ENCODE data around the gene NEU4. TPM values are rescaled to one million over a fixed set of nuclear protein-coding genes. Genes with fewer than 3 reads are reported as not detected.
"Not testable (repeated sequence)": the region's sequence is repeated elsewhere in the genome, so short reads cannot be mapped to it uniquely, and the experiment has no call there.

The NEU4 gene
- total RNA-seq (2012; rRNA removed) = not detected in 2 replicates

GRCh38 chr2:241808721-241809382, at the start of gene NEU4:
NEU4 (plus strand) TSS chr2:241809193; CDS start chr2:241814485, 5,292 bp downstream.
- Histone ChIP-seq H3K4me2 (ENCODE audit: low read length) (no peak within 1 kb of the TSS), H3K4me3 (ENCODE audit: low read length) (no peak within 1 kb of the TSS), H3K27me3 (ENCODE audit: control insufficient read depth, insufficient read depth, low read length) (peaks cover 48% of the 10 kb centered on the region), H3K9ac (ENCODE audit: low read depth, low read length) (no peak within 1 kb of the TSS), H3K9me3 (replicated peaks; ENCODE audit: low read length) (no peaks in the 10 kb centered on the region), H3K4me1 (ENCODE audit: control insufficient read depth, insufficient read depth, low read length) (peaks cover 12% of the 10 kb centered on the region), H3K36me3 (ENCODE audit: insufficient read depth, low read length) (no peaks in the 10 kb centered on the region)

DNA sequence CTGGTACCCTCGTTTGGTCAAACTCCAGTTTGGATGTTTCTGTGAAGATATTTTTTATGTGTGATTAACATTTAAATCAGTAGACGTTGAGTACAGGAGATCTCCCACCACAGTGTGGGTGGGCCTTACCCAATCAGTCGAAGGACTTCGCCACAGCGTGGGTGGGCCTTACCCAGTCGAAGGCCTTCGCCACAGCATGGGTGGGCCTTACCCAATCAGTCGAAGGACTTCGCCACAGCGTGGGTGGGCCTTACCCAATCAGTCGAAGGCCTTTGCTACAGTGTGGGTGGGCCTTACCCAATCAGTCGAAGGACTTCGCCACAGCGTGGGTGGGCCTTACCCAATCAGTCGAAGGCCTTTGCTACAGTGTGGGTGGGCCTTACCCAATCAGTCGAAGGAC, 49.1 kb upstream of the NEU4 start:
- peaks cover 32% of the 10 kb centered on the region for H3K36me3 ChIP-seq (ENCODE audit: insufficient read depth, low read length)
- H3K4me1 ChIP-seq (ENCODE audit: control insufficient read depth, insufficient read depth, low read length); H3K27me3 ChIP-seq (ENCODE audit: control insufficient read depth, insufficient read depth, low read length); H3K4me3 ChIP-seq (ENCODE audit: low read length); H3K4me2 ChIP-seq (ENCODE audit: low read length); H3K9me3 ChIP-seq (replicated peaks; ENCODE audit: low read length); H3K9ac ChIP-seq (ENCODE audit: low read depth, low read length): not testable (repeated sequence)

DNA sequence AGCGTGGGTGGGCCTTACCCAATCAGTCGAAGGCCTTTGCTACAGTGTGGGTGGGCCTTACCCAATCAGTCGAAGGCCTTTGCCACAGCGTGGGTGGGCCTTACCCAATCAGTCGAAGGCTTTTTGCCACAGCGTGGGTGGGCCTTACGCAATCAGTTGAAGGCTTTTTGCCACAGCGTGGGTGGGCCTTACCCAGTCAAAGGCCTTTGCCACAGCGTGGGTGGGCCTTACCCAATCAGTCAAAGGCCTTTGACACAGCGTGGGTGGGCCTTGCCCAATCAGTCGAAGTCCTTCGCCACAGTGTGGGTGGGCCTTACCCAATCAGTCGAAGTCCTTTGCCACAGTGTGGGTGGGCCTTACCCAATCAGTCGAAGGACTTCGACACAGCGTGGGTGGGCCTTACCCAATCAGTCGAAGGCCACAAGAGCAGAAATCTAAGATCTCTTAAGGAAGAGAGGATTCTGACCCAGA, 48.7 kb upstream of the NEU4 start:
- Histone ChIP-seq H3K27me3 (ENCODE audit: control insufficient read depth, insufficient read depth, low read length) (no peaks in the 10 kb centered on the region), H3K9ac (ENCODE audit: low read depth, low read length) (no peak overlapping the region), H3K4me2 (ENCODE audit: low read length) (no peak overlapping the region), H3K4me1 (ENCODE audit: control insufficient read depth, insufficient read depth, low read length) (no peaks in the 10 kb centered on the region), H3K4me3 (ENCODE audit: low read length) (no peak overlapping the region), H3K36me3 (ENCODE audit: insufficient read depth, low read length) (peaks cover 29% of the 10 kb centered on the region), H3K9me3 (replicated peaks; ENCODE audit: low read length) (no peaks in the 10 kb centered on the region)

- no peak overlapping the region for H3K4me3 ChIP-seq (ENCODE audit: low read length)
- no peaks in the 10 kb centered on the region for H3K4me1 ChIP-seq (ENCODE audit: control insufficient read depth, insufficient read depth, low read length)
- peaks cover 21% of the 10 kb centered on the region for H3K36me3 ChIP-seq (ENCODE audit: insufficient read depth, low read length)
- no peaks in the 10 kb centered on the region for H3K27me3 ChIP-seq (ENCODE audit: control insufficient read depth, insufficient read depth, low read length)
- no peaks in the 10 kb centered on the region for H3K9me3 ChIP-seq (replicated peaks; ENCODE audit: low read length)
- no peak overlapping the region for H3K4me2 ChIP-seq (ENCODE audit: low read length)
- H3K9ac ChIP-seq (ENCODE audit: low read depth, low read length) = no peak overlapping the region
Observed at GRCh38 chr2:241762321-241762932, 46.6 kb upstream of the NEU4 start.

GRCh38 chr2:241762933-241763369, 46.0 kb upstream of the NEU4 start:
- Histone ChIP-seq H3K9me3 (replicated peaks; ENCODE audit: low read length) (no peaks in the 10 kb centered on the region), H3K9ac (ENCODE audit: low read depth, low read length) (no peak overlapping the region), H3K4me3 (ENCODE audit: low read length) (no peak overlapping the region), H3K4me2 (ENCODE audit: low read length) (no peak overlapping the region), H3K4me1 (ENCODE audit: control insufficient read depth, insufficient read depth, low read length) (no peaks in the 10 kb centered on the region), H3K27me3 (ENCODE audit: control insufficient read depth, insufficient read depth, low read length) (no peaks in the 10 kb centered on the region), H3K36me3 (ENCODE audit: insufficient read depth, low read length) (peaks cover 21% of the 10 kb centered on the region)

- no peaks in the 10 kb centered on the region for H3K27me3 ChIP-seq (ENCODE audit: control insufficient read depth, insufficient read depth, low read length)
- no peak overlapping the region for H3K9ac ChIP-seq (ENCODE audit: low read depth, low read length)
- H3K4me1 ChIP-seq (ENCODE audit: control insufficient read depth, insufficient read depth, low read length) = no peaks in the 10 kb centered on the region
- no peak overlapping the region for H3K4me3 ChIP-seq (ENCODE audit: low read length)
- no peaks in the 10 kb centered on the region for H3K9me3 ChIP-seq (replicated peaks; ENCODE audit: low read length)
- peaks cover 21% of the 10 kb centered on the region for H3K36me3 ChIP-seq (ENCODE audit: insufficient read depth, low read length)
- H3K4me2 ChIP-seq (ENCODE audit: low read length) = no peak overlapping the region
Observed at GRCh38 chr2:241763551-241764274, 45.3 kb upstream of the NEU4 start.

DNA sequence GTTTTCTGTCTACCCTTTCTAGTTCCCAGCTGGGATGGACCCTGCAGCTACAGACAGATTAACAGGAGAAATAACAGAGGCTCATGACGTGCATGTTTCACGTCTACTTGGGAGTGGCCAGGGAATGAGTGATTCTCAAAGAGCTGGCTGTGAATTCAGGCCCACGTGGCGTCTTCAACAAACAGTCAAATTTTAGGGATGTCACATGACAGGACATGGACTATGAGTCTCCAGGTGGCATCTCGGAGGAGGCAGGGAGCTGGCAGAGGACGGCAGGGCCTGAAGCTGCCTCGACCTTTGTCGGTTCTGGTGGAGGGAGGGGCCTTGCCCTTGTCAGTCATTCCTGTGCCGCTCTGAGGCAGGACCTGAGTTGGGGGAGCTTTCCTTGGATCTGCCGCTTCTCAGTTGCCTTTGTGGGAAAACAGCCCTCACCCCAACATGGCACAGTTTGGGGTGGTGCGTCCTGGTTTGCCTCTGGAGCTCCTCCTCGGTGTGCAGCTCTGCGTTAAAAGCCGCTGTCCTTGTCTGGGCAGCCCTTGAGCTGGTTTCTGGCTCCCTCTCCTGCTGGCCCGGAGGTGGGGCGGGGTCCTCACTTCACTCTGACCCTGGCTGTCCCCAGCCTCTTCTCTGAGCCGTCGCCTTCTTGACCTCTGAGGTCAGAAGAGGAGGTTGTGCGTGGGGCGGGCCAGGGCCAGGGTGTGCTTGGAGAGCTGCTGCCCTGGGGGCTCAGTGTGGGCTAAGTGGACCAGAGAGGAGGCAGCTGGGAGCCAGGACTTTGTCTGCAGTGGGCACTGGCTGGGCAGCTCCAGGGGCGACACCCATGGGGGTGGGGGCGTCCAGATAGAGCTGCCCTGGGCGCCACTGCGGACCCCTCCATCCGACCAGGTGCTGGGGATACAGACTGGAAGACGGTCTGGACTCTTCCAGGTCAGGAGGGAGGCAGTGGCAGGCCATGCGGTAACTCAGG, 44.4 kb upstream of the NEU4 start:
- Histone ChIP-seq H3K9me3 (replicated peaks; ENCODE audit: low read length) (no peaks in the 10 kb centered on the region), H3K4me3 (ENCODE audit: low read length) (no peak overlapping the region), H3K36me3 (ENCODE audit: insufficient read depth, low read length) (peaks cover 15% of the 10 kb centered on the region), H3K27me3 (ENCODE audit: control insufficient read depth, insufficient read depth, low read length) (no peaks in the 10 kb centered on the region), H3K4me2 (ENCODE audit: low read length) (no peak overlapping the region), H3K9ac (ENCODE audit: low read depth, low read length) (no peak overlapping the region), H3K4me1 (ENCODE audit: control insufficient read depth, insufficient read depth, low read length) (no peaks in the 10 kb centered on the region)

DNA sequence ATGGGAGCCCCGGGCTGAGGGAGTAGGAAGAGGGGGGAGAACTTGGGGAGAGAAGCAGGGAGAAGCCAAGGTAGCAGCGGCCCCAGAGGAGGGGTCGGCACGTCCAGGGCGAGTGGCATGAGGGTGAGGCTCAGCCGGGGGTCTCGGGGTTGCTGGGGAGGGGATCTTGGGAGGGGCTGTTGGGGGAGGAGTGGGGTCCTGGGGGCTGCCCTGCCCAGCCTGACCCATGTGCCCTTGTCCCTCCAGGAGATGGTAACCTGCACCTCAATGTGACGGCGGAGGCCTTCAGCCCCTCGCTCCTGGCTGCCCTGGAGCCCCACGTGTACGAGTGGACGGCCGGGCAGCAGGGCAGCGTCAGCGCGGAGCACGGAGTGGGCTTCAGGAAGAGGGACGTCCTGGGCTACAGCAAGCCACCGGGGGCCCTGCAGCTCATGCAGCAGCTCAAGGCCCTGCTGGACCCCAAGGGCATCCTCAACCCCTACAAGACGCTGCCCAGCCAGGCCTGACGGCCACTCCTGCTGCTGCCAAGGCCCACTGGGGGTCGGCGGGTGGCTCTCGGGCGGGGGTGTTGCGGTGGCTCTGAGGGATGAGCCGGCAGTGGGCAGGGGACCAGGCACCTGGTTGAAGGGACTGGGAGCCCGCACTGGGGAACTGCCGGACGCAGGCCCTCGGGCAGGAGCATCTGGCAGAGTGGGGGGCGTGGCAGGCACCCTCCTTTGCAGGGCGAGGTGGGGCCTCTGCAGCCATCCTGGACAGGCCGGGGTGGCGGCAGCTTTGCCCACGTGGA, 41.3 kb upstream of the NEU4 start:
- H3K4me1 ChIP-seq (ENCODE audit: control insufficient read depth, insufficient read depth, low read length) = no peaks in the 10 kb centered on the region
- H3K36me3 ChIP-seq (ENCODE audit: insufficient read depth, low read length) = no peaks in the 10 kb centered on the region
- no peak overlapping the region for H3K4me2 ChIP-seq (ENCODE audit: low read length)
- no peak overlapping the region for H3K4me3 ChIP-seq (ENCODE audit: low read length)
- H3K9ac ChIP-seq (ENCODE audit: low read depth, low read length) = no peak overlapping the region
- H3K27me3 ChIP-seq (ENCODE audit: control insufficient read depth, insufficient read depth, low read length) = no peaks in the 10 kb centered on the region
- H3K9me3 ChIP-seq (replicated peaks; ENCODE audit: low read length) = no peaks in the 10 kb centered on the region

- Histone ChIP-seq H3K36me3 (ENCODE audit: insufficient read depth, low read length) (no peaks in the 10 kb centered on the region), H3K4me2 (ENCODE audit: low read length) (no peak overlapping the region), H3K9me3 (replicated peaks; ENCODE audit: low read length) (no peaks in the 10 kb centered on the region), H3K27me3 (ENCODE audit: control insufficient read depth, insufficient read depth, low read length) (no peaks in the 10 kb centered on the region), H3K4me3 (ENCODE audit: low read length) (no peak overlapping the region), H3K4me1 (ENCODE audit: control insufficient read depth, insufficient read depth, low read length) (no peaks in the 10 kb centered on the region), H3K9ac (ENCODE audit: low read depth, low read length) (no peak overlapping the region)
Observed at GRCh38 chr2:241768251-241768711, 40.7 kb upstream of the NEU4 start.

DNA sequence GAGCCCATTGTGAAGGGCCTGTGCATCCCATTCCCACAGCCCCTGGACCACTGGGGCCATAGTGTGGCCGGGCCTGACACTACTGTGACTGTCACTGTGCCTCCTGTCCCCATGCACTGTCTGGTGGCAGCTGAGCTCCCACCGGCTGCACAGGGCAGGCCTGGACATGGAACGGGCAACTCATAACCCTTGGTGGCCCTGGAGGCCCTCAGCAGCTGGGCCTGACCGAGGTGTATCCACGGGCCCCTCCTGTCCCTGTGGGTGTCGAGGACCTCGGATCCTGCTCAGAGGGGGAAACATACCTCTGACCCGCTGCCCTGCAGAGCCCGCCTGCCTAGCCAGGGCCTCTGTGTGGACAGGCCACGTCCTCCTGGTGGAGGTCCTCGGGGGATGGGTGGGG, 40.1 kb upstream of the NEU4 start:
- no peak overlapping the region for H3K4me3 ChIP-seq (ENCODE audit: low read length)
- H3K36me3 ChIP-seq (ENCODE audit: insufficient read depth, low read length) = no peaks in the 10 kb centered on the region
- H3K9ac ChIP-seq (ENCODE audit: low read depth, low read length) = no peak overlapping the region
- H3K9me3 ChIP-seq (replicated peaks; ENCODE audit: low read length) = no peaks in the 10 kb centered on the region
- no peaks in the 10 kb centered on the region for H3K4me1 ChIP-seq (ENCODE audit: control insufficient read depth, insufficient read depth, low read length)
- no peak overlapping the region for H3K4me2 ChIP-seq (ENCODE audit: low read length)
- H3K27me3 ChIP-seq (ENCODE audit: control insufficient read depth, insufficient read depth, low read length) = no peaks in the 10 kb centered on the region
